GM18498 (cell line): ENCODE results near the gene MFSD12.

ENCODE experiments used
- ATAC-seq: cut with Tn5 transposase; IDR thresholded peaks from one replicate; pipeline ENCODE4 v1.9.1; 2021; ENCODE audit warnings: mild to moderate bottlenecking, moderate library complexity; ENCODE audit not compliant: unreplicated experiment

The MFSD12 gene

DNA sequence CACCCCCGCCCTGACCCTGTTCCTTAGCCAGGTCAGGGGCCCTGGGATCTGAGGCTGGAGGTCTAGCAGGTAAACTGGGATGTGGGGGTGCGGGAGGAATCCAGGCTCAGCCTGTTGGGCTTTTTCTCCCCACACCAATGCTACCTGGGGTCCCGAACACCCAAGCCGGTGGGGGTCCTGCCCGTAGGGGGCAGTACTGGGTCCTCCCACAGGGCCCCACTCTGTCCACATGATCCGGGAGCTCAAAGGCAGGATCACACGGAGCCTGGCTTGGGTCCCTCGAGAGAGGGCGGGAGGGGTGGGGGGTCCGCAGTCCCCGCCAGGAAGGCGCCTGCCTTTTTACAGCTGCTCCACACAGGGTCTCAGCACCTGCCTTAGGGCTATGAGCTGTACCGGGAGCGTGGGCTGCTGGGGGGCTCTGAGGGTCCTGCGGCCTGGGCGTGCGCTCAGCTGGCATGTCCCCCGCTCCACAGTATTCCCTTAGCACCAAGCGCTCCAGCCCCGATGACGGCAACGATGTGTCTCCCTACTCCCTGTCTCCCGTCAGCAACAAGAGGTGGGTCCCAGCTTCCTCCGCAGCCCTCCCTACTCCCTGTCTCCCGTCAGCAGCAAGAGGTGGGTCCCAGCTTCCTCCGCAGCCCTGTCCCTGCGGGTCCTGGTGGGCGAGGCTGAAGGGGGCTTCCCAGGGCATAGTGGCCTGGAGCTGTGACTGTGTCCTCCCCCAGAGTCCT is 30.7 kb downstream of the MFSD12 start:
- no peak for ATAC-seq

DNA sequence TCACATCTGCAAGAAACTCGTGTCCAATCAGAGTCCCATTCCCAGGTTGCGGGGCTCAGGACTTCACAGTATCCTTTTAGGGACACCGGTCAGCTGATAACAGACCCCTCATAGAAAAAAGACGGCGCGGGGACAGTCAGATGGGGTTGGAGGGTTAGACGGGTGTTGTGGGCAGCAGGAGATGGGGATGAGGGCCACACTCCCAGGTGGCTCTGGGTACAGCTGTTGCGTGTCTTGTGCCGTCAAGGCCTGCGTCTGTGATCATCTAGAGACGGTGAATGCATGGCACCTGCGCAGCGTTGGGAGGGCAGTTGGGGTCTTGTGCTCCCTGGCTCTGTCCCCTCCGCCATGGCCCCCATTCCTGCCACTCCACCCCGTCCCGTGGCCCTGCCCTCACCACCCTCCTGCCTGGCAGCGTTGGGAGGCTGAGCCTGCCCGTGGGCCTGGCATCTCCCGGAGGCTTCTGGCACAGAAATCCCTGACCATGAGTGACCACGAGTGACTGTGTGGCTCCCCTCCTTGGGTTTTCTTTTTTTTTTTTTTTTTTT is 32.4 kb downstream of the MFSD12 start:
- ATAC-seq, result no peak

DNA sequence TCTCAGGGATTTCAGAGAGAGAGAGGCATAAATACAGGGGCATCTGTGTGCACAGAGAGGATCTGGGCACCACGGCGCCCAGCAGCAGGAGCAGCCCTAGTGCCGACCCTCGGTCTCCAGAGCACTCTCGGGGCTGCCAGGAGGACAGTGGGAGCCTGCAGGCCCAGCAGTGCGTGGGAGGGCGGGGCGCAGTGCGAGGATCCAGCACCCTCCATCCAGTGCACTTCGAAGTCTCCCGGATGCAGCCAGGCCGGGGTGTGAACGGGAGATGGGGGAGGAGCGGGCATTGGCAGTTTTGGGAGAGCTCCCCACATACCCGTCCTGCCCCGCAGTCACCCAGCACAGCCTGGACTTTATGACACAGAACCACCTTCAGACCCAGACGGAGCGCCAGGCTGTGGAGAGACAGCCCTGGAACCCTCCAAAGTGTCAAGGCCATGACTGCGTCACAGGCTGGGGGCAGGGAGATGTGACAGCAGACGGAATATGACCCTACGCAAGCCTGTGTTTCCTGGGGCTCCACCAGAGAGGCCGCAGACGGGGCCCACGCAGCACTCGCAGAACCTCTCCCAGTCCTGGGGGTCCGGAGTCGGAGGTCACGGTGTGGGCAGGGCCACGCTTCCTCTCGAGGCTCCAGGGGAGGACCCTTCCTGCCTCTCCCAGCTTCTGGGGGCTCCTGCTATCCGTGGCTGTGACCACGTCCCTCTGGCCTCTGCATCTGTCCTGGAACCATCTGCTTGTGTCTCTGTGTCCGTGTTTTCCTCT is 33.1 kb downstream of the MFSD12 start:
- no peak for ATAC-seq

DNA sequence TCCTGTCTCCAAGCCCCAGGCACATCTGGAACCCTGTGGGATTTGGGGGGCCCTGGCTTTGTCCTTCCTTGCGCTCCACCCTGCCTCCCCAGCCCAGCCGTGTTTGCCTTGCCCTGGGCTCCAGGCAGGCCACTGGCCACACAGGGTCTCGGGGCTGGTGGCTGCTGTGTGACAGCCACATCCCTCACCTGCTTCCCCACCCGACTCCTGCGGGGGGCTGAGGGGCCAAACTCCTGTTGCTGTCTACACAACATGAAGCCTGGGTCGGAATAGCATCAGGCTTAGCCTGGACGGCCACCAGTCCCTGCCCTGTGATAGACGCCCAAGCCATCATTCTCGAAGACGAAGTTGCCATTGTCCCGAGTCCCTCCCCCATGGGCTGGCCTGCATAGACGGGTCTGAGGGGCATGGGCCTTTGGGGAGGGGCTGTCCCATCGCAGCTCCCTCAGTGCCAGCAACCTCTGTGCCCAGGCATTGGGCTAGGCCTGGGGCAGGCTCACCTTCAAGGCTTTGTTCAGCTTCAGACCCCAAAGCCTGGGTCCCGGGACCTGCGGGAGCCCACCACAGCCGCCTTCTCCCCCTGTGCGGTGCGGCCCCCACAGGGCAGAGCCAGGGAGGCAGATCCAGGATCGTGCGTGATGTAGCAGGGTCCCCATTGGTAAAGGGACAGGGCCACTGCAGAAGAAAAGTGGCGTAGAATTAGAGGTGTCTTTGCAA is 33.9 kb downstream of the MFSD12 start:
- no peak for ATAC-seq

DNA sequence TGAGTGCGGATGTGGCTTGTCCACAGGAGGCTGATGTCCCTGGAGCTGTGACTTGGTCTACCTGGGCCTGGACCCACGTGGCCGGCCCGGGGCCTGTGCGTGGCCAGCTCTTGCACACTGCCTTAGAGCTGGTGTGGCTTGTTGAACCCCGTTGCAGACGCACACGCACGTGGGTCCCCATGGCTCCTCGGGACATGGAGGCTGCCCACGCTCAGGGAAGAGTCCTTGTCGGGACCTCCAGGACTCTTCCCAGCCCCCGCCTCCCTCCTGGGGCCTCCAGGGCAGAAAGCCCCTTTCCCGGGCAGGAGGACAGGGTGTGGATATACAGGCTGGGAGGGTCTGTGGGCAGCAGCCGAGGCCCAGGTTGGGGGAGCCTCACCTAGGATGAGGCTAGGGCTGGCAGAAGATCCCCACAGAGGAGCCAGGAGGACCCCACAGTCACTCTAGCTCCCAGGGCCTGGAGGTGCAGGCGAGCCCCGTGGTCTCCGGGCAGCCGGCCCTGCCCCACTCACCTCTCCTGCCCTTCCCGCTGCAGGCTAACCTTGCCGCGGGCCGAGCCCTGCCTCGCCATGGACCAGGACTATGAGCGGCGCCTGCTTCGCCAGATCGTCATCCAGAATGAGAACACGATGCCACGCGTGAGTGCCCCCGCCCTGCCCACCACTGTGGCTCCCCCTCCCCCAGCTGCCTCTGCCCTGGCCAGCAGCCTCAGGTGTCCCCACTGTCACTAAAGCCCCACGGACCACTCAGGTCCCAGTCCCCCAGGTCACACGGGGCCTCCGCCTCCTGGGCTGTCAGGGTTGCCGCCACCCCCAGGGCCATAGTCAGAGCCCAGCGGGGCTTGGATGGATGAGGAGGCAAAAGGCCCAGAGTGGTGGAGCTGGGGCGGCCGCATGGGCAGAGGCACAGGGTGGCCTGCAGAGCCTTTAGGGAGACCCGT is 34.7 kb downstream of the MFSD12 start:
- no peak for ATAC-seq

DNA sequence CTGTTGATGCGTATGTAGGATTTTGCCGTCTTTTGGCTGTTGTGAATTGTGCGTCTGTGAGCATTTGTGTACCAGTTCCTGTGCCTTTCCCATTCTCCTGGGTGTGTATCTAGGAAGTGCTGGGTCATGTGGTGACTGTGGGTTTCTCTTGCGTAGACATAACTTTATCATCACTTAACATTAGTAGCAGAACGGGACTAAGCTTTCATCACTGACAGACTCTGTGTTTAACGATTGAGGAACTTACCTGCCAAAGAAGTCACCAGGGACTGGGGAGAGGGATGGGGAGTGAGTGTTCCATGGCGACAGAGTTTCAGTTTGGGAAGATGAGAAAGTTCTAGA is 36.3 kb downstream of the MFSD12 start:
- ATAC-seq, result no peak

DNA sequence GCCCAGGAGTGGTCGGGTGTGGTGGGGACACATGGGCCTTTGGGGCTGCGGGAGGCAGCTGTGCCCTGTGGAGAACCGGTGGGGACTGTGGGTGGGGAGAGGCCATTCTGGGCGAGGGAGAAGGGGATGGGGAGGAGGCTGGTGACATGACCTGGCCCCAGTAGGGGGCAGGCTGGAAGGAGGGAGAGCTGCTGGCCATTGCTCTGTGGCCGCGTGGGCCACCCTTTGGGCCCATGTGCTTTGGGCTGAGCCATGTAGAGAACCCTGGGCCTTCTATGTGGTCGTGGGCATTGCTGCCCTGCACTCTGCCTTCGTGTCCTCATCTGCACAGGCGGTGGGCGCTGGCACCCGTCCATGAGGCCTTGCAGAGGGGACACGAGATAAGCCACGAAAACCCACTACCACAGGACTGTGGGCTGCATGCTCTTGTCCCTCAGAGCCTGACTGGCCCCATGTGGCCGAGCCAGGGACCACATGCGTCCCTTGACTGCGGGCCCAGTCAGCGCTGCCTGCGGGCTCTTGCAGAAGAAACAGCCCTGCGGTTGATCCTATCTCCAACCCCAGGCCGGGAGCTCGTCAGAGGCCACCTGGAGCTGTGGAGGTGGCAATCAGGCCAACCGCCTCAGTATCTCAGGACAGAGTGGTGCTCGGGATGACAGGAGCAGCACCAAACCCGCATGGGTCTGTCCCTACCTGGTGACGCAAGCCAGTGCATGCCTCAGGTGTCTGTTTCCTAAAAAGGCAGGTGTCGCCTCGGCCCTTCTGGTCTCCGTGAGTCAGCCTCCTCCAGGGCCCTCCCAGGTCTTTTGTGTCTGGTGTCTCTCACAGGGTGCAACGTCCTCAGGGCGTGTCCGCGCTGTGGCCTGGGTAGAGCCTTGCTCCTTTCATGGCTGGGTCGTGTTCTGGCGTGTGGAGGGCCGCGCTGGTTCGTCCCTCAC is 37.0 kb downstream of the MFSD12 start:
- ATAC-seq, result no peak

DNA sequence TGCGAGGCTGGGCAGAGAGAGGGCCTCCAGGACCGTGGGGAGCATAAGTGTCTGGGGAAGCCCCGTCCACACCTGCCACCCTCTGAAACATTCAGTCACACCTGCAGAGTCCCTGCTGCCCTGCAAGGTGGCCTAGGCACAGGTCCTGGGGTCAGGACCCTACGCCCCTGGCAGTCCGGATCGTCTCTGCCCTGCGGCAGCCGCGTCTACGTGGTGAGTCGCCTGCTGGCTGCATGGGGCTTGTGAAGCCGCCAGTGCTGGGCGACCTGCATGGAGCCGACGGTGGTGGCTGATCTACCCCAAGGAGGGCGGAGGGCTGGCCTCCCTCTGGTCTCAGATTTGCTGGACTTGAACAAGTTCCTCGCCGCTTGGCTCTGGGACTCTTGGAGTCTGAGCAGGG is 38.3 kb downstream of the MFSD12 start:
- ATAC-seq, result no peak

DNA sequence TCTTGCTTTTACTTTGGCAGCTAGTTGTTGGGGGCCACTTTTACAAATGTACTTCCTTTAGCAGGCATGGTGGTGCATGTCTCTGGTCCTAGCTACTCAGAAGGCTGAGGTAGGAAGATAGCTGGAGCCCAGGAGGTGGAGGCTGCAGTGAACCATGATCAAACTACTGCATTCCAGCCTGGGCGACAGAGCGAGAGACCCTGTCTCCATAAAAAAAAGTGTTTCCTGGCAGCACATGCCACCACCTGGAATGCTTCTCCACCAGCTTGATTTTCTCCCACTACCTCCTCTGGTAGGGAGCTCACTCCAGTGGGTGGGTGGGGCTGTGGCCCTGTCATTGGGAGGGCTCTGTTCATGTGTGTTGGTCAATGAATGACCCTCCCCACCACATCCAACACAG is 38.7 kb downstream of the MFSD12 start:
- no peak for ATAC-seq

DNA sequence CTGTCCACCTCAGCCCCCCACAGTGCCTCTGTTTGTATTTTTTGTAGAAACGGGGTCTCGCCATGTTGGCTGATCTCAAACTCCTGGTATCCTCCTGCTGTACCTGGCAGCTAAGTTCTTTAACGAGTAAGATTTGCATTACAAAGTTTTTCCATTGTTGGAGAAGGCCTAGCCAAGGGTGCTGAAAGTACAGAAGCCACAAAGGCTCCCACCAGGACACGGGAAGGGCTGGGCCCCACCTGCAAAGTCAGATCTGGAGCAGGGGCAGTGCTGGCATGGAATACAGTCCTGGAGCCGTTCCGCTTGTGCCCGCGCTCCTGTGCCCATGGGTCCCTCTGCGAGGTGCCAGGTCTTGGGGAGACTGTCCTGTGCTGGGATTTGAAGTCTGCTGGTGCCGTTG is 39.1 kb downstream of the MFSD12 start:
- no peak for ATAC-seq

DNA sequence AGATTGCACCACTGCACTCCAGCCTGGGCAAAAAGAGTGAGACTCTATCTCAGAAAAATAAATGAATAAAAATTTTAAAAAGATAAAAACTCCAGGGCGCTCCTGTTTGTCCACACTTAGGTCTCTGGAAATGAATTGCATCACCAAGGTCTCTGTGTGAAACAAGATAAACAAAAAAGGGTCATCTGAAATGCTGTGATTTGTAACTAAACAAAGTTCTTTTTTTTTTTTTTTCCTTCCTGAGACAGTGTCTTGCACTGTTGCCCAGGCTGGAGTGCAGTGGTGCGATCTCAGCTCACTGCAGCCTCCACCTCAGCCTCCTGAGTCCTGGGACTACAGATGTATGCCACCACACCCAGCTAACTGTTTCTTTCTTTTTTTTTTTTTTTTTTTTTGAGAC is 39.7 kb downstream of the MFSD12 start:
- ATAC-seq, result no peak

DNA sequence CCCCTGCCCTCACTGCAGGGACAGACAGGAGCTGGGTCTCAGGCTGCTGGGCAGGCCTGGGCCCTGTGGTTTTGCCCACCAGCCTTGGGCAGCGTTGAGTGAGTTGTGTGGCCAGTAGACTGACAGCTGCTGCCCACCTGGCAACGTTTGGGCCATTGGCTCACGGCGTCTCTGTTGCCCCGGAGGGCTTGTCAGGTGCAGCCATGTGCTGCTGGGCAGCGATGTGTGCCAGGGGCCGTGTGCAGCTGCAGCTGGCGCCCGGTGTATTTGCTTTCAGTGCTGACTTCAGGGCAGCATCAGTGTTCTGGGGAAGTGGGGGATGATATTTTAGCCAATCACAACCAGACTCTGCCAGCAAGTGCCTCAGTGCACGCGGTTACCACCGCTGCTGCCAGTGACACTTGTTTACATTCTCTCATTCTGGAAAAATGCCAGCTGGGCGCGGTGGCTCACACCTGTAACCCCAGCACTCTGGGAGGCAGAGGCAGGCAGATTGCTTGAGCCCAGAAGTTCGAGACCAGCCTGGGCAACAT is 40.6 kb downstream of the MFSD12 start:
- no peak for ATAC-seq

DNA sequence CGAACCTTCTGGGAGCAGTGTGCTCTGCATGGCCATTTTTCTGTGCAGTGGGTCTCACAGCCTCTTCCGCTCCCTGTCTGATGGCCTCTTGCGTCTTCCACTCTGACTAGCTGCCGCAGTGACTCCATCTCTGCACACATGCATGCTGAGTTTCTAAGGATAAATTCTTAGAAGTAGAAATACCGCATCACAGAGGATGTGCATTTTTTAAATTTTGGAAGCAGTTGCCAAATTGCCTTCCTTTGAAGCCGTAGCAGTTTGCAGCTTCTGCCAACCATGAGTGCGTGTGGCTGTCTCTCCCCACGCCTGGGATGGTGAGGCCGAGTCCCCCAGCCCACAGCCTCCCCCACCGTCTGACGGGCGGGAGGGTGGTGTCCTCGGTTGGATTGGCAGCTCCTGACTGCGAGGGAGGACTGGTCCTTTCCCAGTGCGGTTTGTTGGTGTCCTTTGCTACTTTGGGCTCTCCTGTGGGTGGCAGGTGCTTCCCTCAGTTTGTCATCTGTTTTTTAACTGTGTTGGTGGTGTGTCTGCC is 41.4 kb downstream of the MFSD12 start:
- no peak for ATAC-seq

DNA sequence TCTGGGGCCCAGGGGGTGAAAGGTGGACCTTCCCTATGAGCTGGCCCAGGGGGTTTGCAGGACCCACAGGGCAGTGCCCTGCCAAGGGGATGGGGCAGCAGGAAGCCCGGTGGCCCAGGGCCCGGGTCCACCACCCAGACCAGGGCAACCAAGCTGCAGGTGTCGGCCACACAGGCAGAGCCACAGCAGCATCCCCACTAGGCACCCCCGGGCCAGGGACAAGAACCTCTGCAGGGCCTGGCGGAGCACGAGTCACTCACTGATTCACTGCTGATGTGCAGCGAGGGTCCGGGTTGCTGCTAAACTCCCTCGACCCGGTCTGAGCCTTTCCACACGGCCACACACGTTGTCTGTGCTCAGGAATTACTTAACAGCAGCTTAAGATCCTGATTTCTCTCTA is 42.5 kb downstream of the MFSD12 start:
- ATAC-seq, result no peak

DNA sequence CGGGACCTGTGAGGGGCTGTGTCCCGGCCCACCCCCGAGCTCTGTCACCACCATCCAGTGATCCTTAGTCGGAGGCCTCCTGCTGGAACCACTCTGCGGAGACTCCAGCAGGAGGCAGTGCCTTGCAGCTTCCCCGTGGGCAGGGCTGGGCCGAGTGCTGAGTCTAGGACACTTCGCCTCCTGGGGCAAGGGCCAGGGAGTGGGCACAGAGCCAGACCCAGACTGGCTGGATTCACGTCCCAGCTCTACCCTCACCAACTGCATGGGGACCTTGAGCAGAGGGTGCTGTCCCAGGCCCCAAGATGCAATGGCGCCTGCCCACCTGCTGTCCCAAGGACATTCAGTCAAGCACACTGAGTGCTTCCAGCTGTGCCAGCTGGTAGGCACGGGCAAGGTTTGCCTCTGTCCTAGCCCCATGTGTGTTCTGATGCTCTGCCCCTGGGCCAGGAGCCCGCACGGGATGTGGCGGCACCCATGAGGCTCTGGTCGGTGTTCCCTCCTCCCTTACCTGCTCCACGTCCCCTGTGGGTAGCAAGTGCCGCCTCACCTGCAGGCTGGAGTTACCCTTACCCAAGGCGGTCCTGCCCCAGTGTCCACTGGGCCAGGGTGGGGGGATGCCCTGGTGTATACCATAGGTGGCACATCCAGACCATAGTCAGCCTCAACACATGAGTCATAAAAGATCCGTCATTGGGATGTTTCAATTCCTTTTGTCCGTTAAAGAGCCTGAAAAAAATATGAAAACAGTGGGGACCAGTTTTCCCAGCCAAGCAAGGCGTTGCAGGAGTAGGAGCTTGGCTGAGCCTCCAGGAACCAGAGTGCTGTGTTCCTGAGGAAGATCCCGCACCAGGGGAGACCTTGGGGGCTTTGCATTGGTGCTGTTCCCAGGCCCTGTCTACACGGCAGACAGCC is 43.9 kb downstream of the MFSD12 start:
- ATAC-seq, result no peak

DNA sequence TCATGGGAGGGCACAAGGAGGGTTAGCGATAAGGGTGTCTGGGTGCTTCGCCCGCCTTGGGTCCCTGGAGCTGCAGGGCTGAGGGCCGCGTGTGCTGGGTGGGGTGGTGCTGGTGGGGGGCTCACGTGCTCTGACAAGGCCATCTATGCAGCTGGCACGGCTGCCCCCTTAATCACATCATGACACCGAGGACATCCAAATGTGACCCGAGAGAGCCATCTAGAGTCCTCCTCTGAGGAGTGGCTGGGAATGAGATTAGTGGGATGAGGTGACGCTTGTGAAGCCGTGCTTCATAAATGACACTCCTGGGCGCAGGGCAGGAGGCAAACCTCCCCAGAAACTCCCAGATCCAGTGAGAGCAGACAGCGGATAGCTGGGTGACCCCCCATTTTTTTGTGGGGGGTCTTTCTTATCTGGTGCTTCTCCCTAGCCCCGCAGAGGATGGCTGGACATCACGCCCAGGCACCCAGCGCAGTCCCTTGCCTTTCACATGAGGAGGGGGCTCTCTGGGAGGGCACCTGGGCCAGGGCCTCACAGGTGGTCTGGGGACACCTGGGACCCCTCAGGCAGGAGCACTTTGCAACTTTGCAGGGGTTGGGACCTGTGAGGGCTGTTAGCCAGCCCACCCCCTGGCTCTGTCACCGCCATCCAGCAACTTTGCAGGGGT is 44.7 kb downstream of the MFSD12 start:
- ATAC-seq, result no peak

DNA sequence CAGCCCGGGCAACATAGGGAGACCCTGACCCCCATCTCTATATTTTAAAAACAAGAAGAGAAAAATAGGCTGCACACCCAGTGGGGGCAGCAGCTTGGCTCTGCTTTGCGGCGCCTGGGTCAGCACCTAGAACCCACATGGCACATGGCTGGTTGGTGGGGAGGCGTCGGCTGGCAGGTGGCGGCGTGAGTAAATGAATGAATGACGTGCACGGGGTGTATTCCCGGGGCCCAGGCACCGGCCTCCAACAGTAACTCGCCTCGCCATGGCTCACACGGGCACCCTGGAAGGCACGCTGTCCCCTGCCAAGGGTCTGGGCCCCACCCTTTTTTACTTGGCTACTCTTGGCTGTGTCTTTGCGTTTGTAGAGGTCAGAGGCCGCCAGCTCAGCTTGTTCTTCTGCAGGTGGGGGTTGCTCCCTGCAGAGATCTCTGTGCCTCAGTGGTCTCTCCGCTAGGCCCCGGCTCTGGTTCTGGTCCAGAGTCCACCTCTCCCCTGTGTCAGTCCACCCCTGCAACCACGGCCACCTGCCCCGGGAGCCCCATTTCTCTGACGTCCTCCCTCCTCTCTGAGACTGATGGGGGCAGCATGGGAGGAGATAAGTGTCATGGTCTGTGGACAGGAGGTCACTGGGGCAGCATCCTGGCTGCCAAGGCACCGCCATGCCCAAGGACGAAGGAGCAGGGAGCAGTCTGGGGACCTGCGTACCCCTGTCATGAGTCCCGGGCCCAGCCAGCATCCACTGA is 45.7 kb downstream of the MFSD12 start:
- ATAC-seq, result no peak
